AG09319 (cell line): ENCODE measurements around the gene NTN3.

Experiments
- DNase-seq: peaks from one replicate; pipeline ENCODE4 v3.0.0-alpha.2; 2010; ENCODE audit warnings: low read depth; ENCODE audit errors: extremely low read depth
- TF ChIP-seq, protein P1 (sequence below): IDR thresholded peaks from 2 replicates; pipeline ENCODE4 v1.5.1; 2011; ENCODE audit warnings: low read depth, mild to moderate bottlenecking, inconsistent platforms, low read length, moderate library complexity

The NTN3 gene

DNA sequence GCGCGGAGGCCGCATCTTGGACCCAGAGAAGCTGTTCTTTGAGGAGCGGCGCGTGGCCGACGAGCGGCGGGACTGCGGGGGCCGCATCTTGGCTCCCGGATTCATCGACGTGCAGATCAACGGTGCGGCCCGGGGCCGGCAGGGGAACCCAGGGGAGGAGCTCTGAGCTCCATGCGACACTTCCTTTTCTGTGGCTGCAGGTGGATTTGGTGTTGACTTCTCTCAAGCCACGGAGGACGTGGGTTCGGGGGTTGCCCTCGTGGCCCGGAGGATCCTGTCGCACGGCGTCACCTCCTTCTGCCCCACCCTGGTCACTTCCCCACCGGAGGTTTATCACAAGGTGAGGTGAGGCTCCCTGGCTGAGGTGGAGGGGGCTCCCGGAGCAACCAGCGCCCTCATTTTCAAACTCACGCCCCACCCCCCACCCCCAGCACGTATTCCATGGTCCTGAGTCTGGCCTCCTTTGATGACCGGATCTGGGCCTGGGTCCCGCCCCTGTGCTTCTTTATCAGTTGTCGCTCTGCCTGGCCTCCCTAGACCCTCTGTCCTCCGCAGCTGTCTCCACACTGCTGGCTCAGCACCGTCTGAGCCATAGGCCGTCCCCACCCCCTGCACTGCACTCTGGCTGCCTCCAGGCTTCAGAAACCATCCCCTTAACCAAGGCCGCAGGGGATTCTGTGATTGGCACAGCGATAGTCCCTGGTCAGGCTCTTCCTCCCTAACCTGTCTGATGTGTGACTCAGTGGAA lies 49.9 kb downstream of the NTN3 start:
- no peak for DNase-seq
- TF ChIP-seq, protein P1, sequence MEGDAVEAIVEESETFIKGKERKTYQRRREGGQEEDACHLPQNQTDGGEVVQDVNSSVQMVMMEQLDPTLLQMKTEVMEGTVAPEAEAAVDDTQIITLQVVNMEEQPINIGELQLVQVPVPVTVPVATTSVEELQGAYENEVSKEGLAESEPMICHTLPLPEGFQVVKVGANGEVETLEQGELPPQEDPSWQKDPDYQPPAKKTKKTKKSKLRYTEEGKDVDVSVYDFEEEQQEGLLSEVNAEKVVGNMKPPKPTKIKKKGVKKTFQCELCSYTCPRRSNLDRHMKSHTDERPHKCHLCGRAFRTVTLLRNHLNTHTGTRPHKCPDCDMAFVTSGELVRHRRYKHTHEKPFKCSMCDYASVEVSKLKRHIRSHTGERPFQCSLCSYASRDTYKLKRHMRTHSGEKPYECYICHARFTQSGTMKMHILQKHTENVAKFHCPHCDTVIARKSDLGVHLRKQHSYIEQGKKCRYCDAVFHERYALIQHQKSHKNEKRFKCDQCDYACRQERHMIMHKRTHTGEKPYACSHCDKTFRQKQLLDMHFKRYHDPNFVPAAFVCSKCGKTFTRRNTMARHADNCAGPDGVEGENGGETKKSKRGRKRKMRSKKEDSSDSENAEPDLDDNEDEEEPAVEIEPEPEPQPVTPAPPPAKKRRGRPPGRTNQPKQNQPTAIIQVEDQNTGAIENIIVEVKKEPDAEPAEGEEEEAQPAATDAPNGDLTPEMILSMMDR, result no peak
